Measurements from ENCODE around the gene PAMR1. TPM values are rescaled to one million over a fixed set of nuclear protein-coding genes. Genes with fewer than 3 reads are reported as not detected.

PAMR1 gene
- total RNA-seq, 1 donor from 2014 or later, result 0.82 TPM

GRCh38 chr11:35507688-35508087 is 17.7 kb downstream of the PAMR1 start:
- H3K27me3 Mint-ChIP-seq (ENCODE audit: unreplicated experiment), result peaks cover 2% of the 10 kb centered on the region
- H3K4me3 Mint-ChIP-seq (ENCODE audit: unreplicated experiment), result no peak overlapping the region
- TF ChIP-seq CTCF (IDR thresholded peaks at IDR 0.05; ENCODE audit: unreplicated experiment), result no peak
- no peaks in the 10 kb centered on the region for H3K4me1 Mint-ChIP-seq (ENCODE audit: unreplicated experiment)
- no peak overlapping the region for H3K27ac Mint-ChIP-seq (ENCODE audit: unreplicated experiment)
- H3K9me3 Mint-ChIP-seq (ENCODE audit: unreplicated experiment), result no peaks in the 10 kb centered on the region
- peaks cover 3% of the 10 kb centered on the region for H3K36me3 Mint-ChIP-seq (ENCODE audit: low read depth, unreplicated experiment)
- no peak for DNase-seq (ENCODE audit: low spot score)

DNA sequence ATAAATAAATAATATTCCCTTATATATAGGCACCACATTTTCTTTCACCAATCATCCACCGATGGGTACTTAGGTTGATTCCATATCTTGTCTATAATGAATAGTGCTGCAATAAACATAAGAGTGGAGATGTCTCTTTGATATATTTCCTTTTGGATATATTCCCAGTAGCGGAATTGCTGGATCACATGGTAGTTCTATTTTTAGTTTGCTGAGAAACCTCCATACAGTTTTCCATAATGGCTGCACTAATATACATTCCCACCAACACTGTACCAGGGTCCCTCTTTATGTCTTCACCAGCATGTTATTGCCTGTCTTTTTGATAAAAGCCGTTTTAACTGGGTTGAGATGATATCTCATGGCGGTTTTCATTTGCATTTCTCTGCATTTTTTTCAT is 23.6 kb downstream of the PAMR1 start:
- TF ChIP-seq CTCF (IDR thresholded peaks at IDR 0.05; ENCODE audit: unreplicated experiment), result no peak
- Mint-ChIP-seq H3K36me3 (ENCODE audit: low read depth, unreplicated experiment) (no peaks in the 10 kb centered on the region), H3K27ac (ENCODE audit: unreplicated experiment) (no peak overlapping the region), H3K4me1 (ENCODE audit: unreplicated experiment) (no peaks in the 10 kb centered on the region), H3K9me3 (ENCODE audit: unreplicated experiment) (no peaks in the 10 kb centered on the region), H3K27me3 (ENCODE audit: unreplicated experiment) (no peaks in the 10 kb centered on the region), H3K4me3 (ENCODE audit: unreplicated experiment) (no peak overlapping the region)
- no peak for DNase-seq (ENCODE audit: low spot score)

GRCh38 chr11:35500744-35501143 is 24.7 kb downstream of the PAMR1 start:
- Mint-ChIP-seq H3K4me1 (ENCODE audit: unreplicated experiment) (no peaks in the 10 kb centered on the region), H3K27ac (ENCODE audit: unreplicated experiment) (no peak overlapping the region), H3K36me3 (ENCODE audit: low read depth, unreplicated experiment) (no peaks in the 10 kb centered on the region), H3K9me3 (ENCODE audit: unreplicated experiment) (no peaks in the 10 kb centered on the region), H3K27me3 (ENCODE audit: unreplicated experiment) (no peaks in the 10 kb centered on the region), H3K4me3 (ENCODE audit: unreplicated experiment) (no peak overlapping the region)
- no peak for DNase-seq (ENCODE audit: low spot score)
- TF ChIP-seq CTCF (IDR thresholded peaks at IDR 0.05; ENCODE audit: unreplicated experiment), result no peak

DNA sequence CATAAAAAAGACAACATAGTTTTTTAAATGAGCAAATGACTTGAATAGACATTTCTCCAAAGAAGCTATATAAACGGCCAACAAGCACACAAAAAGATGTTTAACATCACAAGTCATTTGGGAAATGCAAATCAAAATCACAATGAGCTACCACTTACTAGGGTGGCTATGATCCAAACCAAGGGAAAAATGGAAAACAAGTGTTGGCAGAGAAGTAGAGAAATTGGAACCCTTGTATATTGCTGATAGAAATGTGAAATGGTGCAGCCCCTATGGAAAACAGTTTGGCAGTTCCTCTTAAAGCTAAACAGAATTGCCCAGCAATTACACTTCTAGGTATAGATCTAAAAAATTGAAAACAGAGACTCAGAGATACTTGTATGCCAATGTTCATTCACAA is 29.0 kb downstream of the PAMR1 start:
- H3K36me3 Mint-ChIP-seq (ENCODE audit: low read depth, unreplicated experiment), result no peaks in the 10 kb centered on the region
- no peak for TF ChIP-seq CTCF (IDR thresholded peaks at IDR 0.05; ENCODE audit: unreplicated experiment)

DNA sequence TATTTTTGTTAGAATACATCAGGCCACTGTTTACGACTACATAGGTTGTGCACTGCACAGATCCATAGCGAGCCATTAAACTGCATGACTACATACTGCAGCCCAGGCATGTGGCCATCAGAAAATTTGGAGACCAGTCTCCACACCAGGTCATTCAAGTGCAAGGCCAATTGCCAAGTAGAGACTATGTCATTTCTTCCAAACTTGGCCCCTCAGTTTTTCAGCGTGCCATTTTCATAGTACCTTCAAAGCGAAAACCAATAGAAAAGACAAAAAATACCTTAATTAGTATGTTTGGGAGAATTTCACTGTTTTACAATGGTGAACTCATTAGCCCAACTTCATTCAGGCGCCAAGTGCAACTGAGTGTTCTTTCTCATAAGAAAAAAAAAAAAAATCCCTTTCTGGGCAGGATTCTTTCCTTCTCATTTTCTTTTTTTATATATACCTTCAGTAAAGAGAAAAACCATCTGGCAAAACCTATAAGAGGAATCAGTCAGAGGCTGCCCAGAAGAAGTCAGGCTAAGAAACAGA is 30.4 kb downstream of the PAMR1 start:
- TF ChIP-seq CTCF (IDR thresholded peaks at IDR 0.05; ENCODE audit: unreplicated experiment), result no peak
- DNase-seq (ENCODE audit: low spot score), result no peak
- H3K4me1 Mint-ChIP-seq (ENCODE audit: unreplicated experiment), result no peaks in the 10 kb centered on the region

More for the DNA sequence above, 29.0 kb downstream of the PAMR1 start:
- no peak overlapping the region for H3K4me3 Mint-ChIP-seq (ENCODE audit: unreplicated experiment)
- no peak overlapping the region for H3K27ac Mint-ChIP-seq (ENCODE audit: unreplicated experiment)
- H3K27me3 Mint-ChIP-seq (ENCODE audit: unreplicated experiment), result no peaks in the 10 kb centered on the region
- no peak for DNase-seq (ENCODE audit: low spot score)
- no peaks in the 10 kb centered on the region for H3K4me1 Mint-ChIP-seq (ENCODE audit: unreplicated experiment)
- H3K9me3 Mint-ChIP-seq (ENCODE audit: unreplicated experiment), result no peaks in the 10 kb centered on the region

More for the DNA sequence above, 30.4 kb downstream of the PAMR1 start:
- no peaks in the 10 kb centered on the region for H3K9me3 Mint-ChIP-seq (ENCODE audit: unreplicated experiment)
- H3K4me3 Mint-ChIP-seq (ENCODE audit: unreplicated experiment), result no peak overlapping the region
- H3K36me3 Mint-ChIP-seq (ENCODE audit: low read depth, unreplicated experiment), result no peaks in the 10 kb centered on the region
- H3K27me3 Mint-ChIP-seq (ENCODE audit: unreplicated experiment), result no peaks in the 10 kb centered on the region
- H3K27ac Mint-ChIP-seq (ENCODE audit: unreplicated experiment), result no peak overlapping the region
